ENCODE data around the gene MAGI1.

MAGI1 gene

GRCh38 chr3:65914740-65915367 lies 123.9 kb downstream of the MAGI1 start:
- Mint-ChIP-seq H3K27ac (no peak overlapping the region), H3K4me1 (no peaks in the 10 kb centered on the region)
- ATAC-seq = no peak

DNA sequence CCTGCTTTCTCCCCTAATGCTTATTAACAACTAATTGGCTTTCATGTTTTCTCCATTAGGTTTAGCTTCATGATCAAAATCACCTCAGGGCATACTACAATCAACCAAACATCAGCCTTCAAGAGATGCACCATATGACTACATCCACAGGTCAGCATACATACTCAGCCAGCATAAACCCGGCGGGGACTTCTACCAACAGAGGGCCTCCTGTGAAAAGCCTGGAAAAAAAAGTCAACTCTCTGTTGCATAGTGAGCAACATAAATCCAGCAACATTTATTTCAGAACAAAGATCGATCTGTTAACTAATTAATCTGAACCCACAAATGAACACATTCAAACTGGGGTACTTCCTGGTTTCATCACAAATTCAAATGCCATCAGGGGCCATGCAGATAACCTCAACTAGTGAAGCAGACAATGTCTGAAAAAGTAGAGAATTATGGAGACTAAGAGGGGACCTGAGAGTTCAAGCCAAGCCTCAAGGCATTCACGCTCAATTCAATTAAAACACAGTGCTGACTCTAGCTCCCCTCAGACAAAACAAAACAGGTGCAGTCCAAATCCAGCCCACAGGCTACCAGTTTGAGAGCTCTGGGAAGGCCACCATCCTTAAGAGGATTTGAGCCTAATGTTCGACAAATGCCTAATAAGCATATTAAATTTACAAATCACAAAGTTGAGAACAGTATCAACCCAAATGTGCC lies 124.5 kb downstream of the MAGI1 start:
- H3K36me3 Mint-ChIP-seq (ENCODE audit: low read depth) = no peaks in the 10 kb centered on the region
- no peak for ATAC-seq

More at GRCh38 chr3:65914740-65915367, 123.9 kb downstream of the MAGI1 start:
- Mint-ChIP-seq H3K36me3 (ENCODE audit: low read depth) (no peaks in the 10 kb centered on the region), H3K9me3 (peaks cover 18% of the 10 kb centered on the region), H3K4me3 (no peak overlapping the region), H3K27me3 (no peaks in the 10 kb centered on the region)
- no peak for DNase-seq

GRCh38 chr3:65912647-65913046 lies 126.1 kb downstream of the MAGI1 start:
- DNase-seq = no peak
- Mint-ChIP-seq H3K4me3 (no peak overlapping the region), H3K36me3 (ENCODE audit: low read depth) (no peaks in the 10 kb centered on the region), H3K27ac (no peak overlapping the region), H3K4me1 (no peaks in the 10 kb centered on the region), H3K9me3 (peaks cover 16% of the 10 kb centered on the region), H3K27me3 (no peaks in the 10 kb centered on the region)
- no peak for ATAC-seq

More for the DNA sequence above, 124.5 kb downstream of the MAGI1 start:
- H3K4me3 Mint-ChIP-seq = no peak overlapping the region
- H3K27ac Mint-ChIP-seq = no peak overlapping the region
- no peak for DNase-seq
- H3K4me1 Mint-ChIP-seq = no peaks in the 10 kb centered on the region
- no peaks in the 10 kb centered on the region for H3K27me3 Mint-ChIP-seq
- peaks cover 18% of the 10 kb centered on the region for H3K9me3 Mint-ChIP-seq

- H3K27ac Mint-ChIP-seq = no peak overlapping the region
- no peaks in the 10 kb centered on the region for H3K4me1 Mint-ChIP-seq
- peaks cover 7% of the 10 kb centered on the region for H3K9me3 Mint-ChIP-seq
- no peaks in the 10 kb centered on the region for H3K36me3 Mint-ChIP-seq (ENCODE audit: low read depth)
- DNase-seq (no peak), ATAC-seq (no peak)
- no peak overlapping the region for H3K4me3 Mint-ChIP-seq
- peaks cover 2% of the 10 kb centered on the region for H3K27me3 Mint-ChIP-seq
These were observed 130.1 kb downstream of the MAGI1 start for GRCh38 chr3:65908588-65908987.

GRCh38 chr3:65907232-65908130 lies 131.2 kb downstream of the MAGI1 start:
- no peak overlapping the region for H3K4me3 Mint-ChIP-seq
- DNase-seq (no peak), ATAC-seq (no peak)
- H3K27me3 Mint-ChIP-seq = peaks cover 2% of the 10 kb centered on the region
- no peaks in the 10 kb centered on the region for H3K36me3 Mint-ChIP-seq (ENCODE audit: low read depth)
- H3K27ac Mint-ChIP-seq = no peak overlapping the region
- no peaks in the 10 kb centered on the region for H3K4me1 Mint-ChIP-seq
- peaks cover 7% of the 10 kb centered on the region for H3K9me3 Mint-ChIP-seq

DNA sequence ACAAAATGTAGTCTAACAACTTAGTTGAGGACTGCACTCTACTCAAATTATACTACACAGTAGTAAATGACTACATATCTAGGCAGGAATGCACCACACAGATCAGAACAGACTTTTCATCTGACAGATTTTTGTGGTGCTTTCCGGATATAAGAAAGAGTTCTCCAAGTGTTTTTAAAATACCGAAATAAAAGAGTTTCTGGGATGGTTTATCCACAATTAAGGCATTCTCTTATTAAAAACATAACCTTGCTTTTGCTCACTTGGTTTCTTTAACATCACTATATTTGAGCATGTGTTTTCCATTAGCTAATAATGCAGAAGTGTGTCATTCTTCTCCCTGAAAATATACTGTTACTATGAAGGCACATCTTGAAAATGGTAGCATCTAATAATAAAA lies 132.9 kb downstream of the MAGI1 start:
- Mint-ChIP-seq H3K36me3 (ENCODE audit: low read depth) (no peaks in the 10 kb centered on the region), H3K4me3 (no peak overlapping the region), H3K9me3 (peaks cover 7% of the 10 kb centered on the region), H3K4me1 (no peaks in the 10 kb centered on the region), H3K27me3 (peaks cover 2% of the 10 kb centered on the region), H3K27ac (no peak overlapping the region)
- ATAC-seq (no peak), DNase-seq (no peak)

GRCh38 chr3:65904016-65904415 lies 134.7 kb downstream of the MAGI1 start:
- no peak for ATAC-seq
- Mint-ChIP-seq H3K36me3 (ENCODE audit: low read depth) (no peaks in the 10 kb centered on the region), H3K4me1 (no peaks in the 10 kb centered on the region), H3K4me3 (no peak overlapping the region), H3K9me3 (peaks cover 3% of the 10 kb centered on the region), H3K27ac (no peak overlapping the region), H3K27me3 (peaks cover 2% of the 10 kb centered on the region)
- no peak for DNase-seq

DNA sequence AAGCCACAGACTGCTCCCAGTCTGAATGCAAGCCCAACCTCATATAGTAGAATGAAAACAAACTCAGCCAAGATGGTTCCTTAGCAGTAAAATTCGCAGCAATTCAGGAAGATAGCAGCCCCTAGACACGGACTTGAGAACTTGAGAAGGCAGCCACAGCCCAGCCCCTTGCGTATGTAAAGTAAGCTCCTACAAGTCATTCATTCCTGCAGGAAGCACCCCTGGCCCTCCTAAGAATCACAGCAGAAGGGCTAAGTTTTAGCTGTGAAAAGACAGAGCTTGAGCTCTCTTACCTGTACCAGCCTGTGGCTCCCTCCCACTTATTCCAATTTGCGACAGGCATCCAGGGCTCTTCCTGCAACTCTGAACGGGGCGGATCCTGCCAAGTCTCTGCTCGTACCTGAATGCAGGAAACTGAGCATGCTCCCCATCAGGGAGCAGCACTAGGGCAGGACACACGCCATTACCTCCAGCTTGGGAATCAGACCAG lies 136.4 kb downstream of the MAGI1 start:
- peaks cover 3% of the 10 kb centered on the region for H3K9me3 Mint-ChIP-seq

GRCh38 chr3:65901226-65901625 lies 137.5 kb downstream of the MAGI1 start:
- ATAC-seq (no peak), DNase-seq (no peak)
- Mint-ChIP-seq H3K9me3 (peaks cover 3% of the 10 kb centered on the region), H3K27me3 (no peaks in the 10 kb centered on the region), H3K4me1 (no peaks in the 10 kb centered on the region), H3K4me3 (no peak overlapping the region), H3K36me3 (ENCODE audit: low read depth) (no peaks in the 10 kb centered on the region), H3K27ac (no peak overlapping the region)

More for the DNA sequence above, 136.4 kb downstream of the MAGI1 start:
- H3K27me3 Mint-ChIP-seq = peaks cover 2% of the 10 kb centered on the region
- DNase-seq (no peak), ATAC-seq (no peak)
- no peaks in the 10 kb centered on the region for H3K36me3 Mint-ChIP-seq (ENCODE audit: low read depth)
- no peak overlapping the region for H3K4me3 Mint-ChIP-seq
- no peak overlapping the region for H3K27ac Mint-ChIP-seq
- no peaks in the 10 kb centered on the region for H3K4me1 Mint-ChIP-seq

GRCh38 chr3:65899226-65899625 lies 139.5 kb downstream of the MAGI1 start:
- no peak overlapping the region for H3K27ac Mint-ChIP-seq
- no peak for DNase-seq
- no peaks in the 10 kb centered on the region for H3K9me3 Mint-ChIP-seq
- H3K36me3 Mint-ChIP-seq (ENCODE audit: low read depth) = no peaks in the 10 kb centered on the region
- H3K4me3 Mint-ChIP-seq = no peak overlapping the region
- no peak for ATAC-seq
- H3K27me3 Mint-ChIP-seq = no peaks in the 10 kb centered on the region
- H3K4me1 Mint-ChIP-seq = no peaks in the 10 kb centered on the region

DNA sequence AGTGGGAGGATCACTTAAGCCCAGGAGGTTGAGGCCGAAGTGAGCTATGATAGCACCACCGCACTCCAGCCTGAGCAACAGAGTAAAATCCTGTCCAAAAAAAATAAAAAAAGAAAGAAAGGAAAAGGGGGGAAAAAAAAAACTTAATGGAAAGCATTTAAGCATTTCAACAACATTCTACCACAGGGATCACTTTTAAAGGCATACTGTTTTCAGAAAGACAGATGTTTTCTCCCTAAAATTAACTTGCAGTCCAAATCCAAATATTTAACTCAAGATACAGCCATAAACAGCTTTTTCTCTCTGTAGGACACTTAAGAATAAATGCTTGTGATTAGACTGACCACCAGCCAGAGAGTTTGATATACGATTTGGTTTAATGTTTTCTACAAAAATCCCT lies 141.0 kb downstream of the MAGI1 start:
- Mint-ChIP-seq H3K27ac (no peak overlapping the region), H3K9me3 (no peaks in the 10 kb centered on the region), H3K36me3 (ENCODE audit: low read depth) (no peaks in the 10 kb centered on the region), H3K27me3 (no peaks in the 10 kb centered on the region), H3K4me3 (no peak overlapping the region), H3K4me1 (no peaks in the 10 kb centered on the region)
- ATAC-seq = no peak
- no peak for DNase-seq

- no peaks in the 10 kb centered on the region for H3K9me3 Mint-ChIP-seq
- H3K4me1 Mint-ChIP-seq = no peaks in the 10 kb centered on the region
- H3K4me3 Mint-ChIP-seq = no peak overlapping the region
- no peak for ATAC-seq
- DNase-seq = no peak
- no peaks in the 10 kb centered on the region for H3K36me3 Mint-ChIP-seq (ENCODE audit: low read depth)
- no peaks in the 10 kb centered on the region for H3K27me3 Mint-ChIP-seq
- no peak overlapping the region for H3K27ac Mint-ChIP-seq
These were observed 142.4 kb downstream of the MAGI1 start for GRCh38 chr3:65896321-65896720.

- Mint-ChIP-seq H3K9me3 (no peaks in the 10 kb centered on the region), H3K27me3 (no peaks in the 10 kb centered on the region), H3K4me3 (no peak overlapping the region), H3K36me3 (ENCODE audit: low read depth) (no peaks in the 10 kb centered on the region), H3K27ac (no peak overlapping the region), H3K4me1 (no peaks in the 10 kb centered on the region)
- ATAC-seq (no peak), DNase-seq (no peak)
These were observed 143.9 kb downstream of the MAGI1 start for GRCh38 chr3:65894679-65895453.

- DNase-seq (no peak), ATAC-seq (no peak)
- Mint-ChIP-seq H3K9me3 (no peaks in the 10 kb centered on the region), H3K27ac (no peak overlapping the region), H3K36me3 (ENCODE audit: low read depth) (no peaks in the 10 kb centered on the region), H3K27me3 (no peaks in the 10 kb centered on the region), H3K4me1 (no peaks in the 10 kb centered on the region), H3K4me3 (no peak overlapping the region)
These were observed 144.6 kb downstream of the MAGI1 start for GRCh38 chr3:65894126-65894525.

All from activated naive CD8-positive, alpha-beta T cell treated with anti-CD3 and anti-CD28 coated beads, Interleukin-2, amount 50 U/mL, for 24 hours (primary cell).